WI38 (cell line): ENCODE results near the gene REL.
"Not testable (repeated sequence)": the region's sequence is repeated elsewhere in the genome, so short reads cannot be mapped to it uniquely, and the experiment has no call there.

ENCODE experiments used
- H3K4me3 ChIP-seq: 2 replicates; pipeline ENCODE4 v1.5.1; 2011; ENCODE audit warnings: low read depth, mild to moderate bottlenecking, control low read depth, low read length
- TF ChIP-seq, protein P1 (sequence below): IDR thresholded peaks from 2 replicates; pipeline ENCODE4 v1.5.1; 2012; ENCODE audit warnings: low read depth, mild to moderate bottlenecking, control low read depth, low read length

The REL gene

DNA sequence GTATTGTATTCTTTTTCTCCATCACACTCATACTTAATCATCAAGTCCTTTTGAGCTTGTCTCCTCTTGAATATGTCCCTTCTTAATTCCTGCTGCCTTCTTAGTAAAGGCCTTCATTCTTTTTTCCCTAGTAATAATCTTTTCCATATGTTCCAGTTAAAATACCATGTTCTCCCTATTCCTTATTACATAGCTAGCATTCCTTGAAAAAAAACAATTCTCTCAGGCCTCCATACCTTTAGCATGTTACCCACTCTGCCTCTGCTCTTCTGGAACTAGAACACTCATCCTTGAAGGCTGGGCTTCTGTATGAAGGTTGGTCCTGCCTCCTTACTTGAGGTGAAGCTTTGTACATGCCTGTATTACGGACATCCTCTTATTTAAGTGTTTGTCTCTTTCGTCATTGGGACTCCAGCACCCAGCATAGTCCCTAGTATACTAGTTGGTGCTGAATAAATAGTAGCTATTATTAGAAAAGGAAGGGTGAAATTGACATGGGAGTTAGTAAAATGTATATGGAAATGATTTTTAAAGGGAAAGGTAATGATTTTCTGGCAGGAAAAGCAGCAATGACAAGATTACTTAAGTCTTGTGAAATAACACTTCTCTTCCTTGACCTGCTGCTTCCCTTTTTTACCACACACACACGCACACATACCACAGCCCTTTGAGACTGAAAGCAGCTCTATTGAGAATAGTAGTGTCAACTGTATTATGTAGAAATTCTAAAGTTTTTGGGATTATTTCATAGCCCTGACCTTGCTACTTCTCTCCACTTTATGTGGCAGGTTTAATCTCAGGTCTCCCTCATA lies 45.6 kb downstream of the REL start:
- TF ChIP-seq, protein P1, sequence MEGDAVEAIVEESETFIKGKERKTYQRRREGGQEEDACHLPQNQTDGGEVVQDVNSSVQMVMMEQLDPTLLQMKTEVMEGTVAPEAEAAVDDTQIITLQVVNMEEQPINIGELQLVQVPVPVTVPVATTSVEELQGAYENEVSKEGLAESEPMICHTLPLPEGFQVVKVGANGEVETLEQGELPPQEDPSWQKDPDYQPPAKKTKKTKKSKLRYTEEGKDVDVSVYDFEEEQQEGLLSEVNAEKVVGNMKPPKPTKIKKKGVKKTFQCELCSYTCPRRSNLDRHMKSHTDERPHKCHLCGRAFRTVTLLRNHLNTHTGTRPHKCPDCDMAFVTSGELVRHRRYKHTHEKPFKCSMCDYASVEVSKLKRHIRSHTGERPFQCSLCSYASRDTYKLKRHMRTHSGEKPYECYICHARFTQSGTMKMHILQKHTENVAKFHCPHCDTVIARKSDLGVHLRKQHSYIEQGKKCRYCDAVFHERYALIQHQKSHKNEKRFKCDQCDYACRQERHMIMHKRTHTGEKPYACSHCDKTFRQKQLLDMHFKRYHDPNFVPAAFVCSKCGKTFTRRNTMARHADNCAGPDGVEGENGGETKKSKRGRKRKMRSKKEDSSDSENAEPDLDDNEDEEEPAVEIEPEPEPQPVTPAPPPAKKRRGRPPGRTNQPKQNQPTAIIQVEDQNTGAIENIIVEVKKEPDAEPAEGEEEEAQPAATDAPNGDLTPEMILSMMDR, result no peak
- H3K4me3 ChIP-seq, result no peak overlapping the region

DNA sequence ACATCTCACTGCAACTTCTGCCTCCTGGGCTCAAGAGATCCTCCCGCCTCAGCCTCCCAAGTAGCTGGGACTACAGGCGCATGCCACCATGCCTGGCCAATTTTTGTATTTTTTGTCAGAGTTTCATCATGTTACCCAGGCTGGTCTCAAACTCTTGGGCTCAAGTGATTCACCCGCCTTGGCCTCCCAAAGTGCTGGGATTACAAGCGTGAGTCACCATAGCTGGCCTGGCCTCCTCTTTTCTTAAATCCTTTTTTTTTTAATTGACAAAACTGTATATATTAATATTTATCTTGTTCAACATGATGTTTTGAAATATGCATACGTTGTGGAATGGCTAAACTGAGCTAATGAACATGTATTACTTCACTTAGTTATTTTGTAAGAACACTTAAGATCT lies 50.7 kb downstream of the REL start:
- not testable (repeated sequence) for H3K4me3 ChIP-seq

DNA sequence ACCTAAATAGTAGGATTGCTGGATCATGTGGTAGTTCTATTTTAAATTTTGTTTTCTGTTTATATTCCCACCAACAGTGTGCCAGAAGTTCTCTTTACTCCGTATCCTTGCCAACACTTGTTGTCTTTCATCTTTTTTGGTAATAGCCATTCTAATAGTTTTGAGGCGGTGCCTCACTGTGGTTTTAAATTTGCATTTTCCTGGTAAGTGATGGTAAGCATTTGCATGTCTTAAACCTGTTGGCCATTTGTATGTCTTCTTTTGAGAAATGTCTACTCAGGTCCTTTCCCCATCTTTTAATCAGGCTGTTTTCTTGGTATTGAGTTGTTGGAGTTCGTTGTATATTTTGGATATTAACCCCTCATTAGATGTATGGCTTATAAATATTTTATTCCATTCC lies 51.6 kb downstream of the REL start:
- TF ChIP-seq, protein P1, result no peak
- H3K4me3 ChIP-seq, result no peak overlapping the region

DNA sequence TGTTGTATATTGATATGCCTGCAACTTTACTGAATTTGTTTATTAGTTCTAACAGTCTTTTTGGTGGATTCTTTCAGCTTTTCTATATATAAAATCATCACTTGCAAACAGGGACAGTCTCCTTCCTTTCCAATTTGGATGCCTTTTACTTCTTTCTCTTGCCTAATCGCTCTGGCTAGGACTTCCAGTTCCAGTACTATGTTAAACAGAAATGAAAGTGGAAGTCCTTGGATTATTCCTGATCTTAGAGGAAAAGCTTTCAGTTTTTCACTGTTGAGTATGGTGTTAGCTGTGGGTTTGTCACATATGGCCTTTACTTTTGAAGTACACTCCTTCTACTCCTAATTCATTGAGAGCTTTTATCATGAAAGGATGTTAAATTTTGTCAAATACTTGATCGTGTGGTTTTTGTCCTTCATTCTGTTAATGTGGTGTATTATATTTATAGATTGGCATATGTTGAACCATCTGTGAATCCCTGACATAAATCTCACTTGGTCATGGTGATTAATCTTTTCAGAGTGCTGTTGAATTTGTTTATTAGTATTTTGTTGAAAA lies 52.9 kb downstream of the REL start:
- TF ChIP-seq, protein P1, result no peak
- no peak overlapping the region for H3K4me3 ChIP-seq

DNA sequence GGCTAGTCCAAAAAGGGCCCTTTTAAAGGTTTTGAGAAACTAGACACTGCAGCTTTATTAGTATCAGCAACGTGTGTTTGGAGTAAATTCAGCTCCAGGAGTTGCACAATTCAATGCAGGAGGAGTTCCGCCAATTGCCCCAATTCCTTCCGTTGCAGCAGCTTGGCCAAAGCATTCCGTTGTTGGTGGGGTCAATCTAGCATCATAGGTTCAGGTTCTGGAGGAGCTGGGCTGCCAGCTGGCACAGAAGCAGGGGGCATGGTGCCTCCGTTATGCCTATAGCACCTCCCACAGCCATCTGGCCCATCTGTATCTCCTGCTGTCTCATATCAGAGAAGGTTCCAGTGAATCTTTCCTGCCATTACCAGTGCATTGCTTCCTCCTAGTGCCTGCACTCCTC lies 55.4 kb downstream of the REL start:
- TF ChIP-seq, protein P1, result no peak
- no peak overlapping the region for H3K4me3 ChIP-seq

DNA sequence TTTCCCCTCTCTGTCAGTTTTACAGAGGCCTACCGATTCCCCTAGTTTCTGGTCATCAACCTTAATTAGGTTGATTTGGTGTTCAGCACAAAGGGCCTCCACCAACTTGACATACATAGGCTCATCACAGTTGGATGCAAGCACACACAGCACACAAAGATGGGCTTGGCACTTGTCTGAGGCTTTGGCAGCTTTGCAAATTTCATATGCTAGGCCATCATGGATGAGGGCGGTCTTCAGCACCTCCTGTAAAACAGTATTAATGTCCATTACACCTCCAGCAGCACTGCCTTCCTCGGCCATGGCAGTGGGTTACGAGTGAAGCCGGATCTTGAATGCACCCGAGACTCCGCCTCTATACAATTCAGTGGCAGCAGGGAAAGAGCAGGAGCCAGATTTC lies 56.9 kb downstream of the REL start:
- TF ChIP-seq, protein P1, result no peak
- no peak overlapping the region for H3K4me3 ChIP-seq

DNA sequence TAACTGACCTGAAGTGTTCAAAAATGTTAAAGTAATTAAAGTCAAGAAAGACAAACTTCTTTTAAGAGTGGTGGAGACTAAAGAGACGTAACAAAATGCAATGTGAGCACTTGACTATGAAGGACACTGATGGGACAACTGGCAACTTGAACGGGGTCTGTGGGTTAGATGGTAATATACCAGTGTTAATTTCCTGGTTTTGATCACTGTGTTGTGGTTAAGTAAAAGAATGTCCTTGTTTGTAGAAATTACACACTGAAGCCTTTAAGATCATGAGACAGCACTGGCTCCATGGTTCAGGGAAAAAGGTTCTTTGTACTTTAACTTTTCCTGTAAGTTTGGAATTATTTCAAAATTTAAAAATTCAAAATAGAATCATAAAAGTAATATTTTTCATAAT lies 58.2 kb downstream of the REL start:
- no peak overlapping the region for H3K4me3 ChIP-seq
- TF ChIP-seq, protein P1, result no peak
